ENCODE results near the gene FRMD3.
"Not testable (repeated sequence)": the region's sequence is repeated elsewhere in the genome, so short reads cannot be mapped to it uniquely, and the experiment has no call there.

FRMD3 gene

GRCh38 chr9:83521411-83521810 is 16.8 kb downstream of the FRMD3 start:
- DNase-seq, result no peak

GRCh38 chr9:83521011-83521410 is 17.2 kb downstream of the FRMD3 start:
- DNase-seq, result no peak

- DNase-seq, result no peak
Measured at GRCh38 chr9:83520292-83520691, 17.9 kb downstream of the FRMD3 start.

- DNase-seq, result not testable (repeated sequence)
Measured at GRCh38 chr9:83517980-83518379, 20.2 kb downstream of the FRMD3 start.

- DNase-seq, result no peak
Measured at GRCh38 chr9:83514767-83515166, 23.4 kb downstream of the FRMD3 start.

- DNase-seq, result no peak
Measured at GRCh38 chr9:83512621-83513020, 25.6 kb downstream of the FRMD3 start.

GRCh38 chr9:83511051-83511450 is 27.1 kb downstream of the FRMD3 start:
- no peak for DNase-seq

- DNase-seq, result no peak
Measured at GRCh38 chr9:83509402-83509801, 28.8 kb downstream of the FRMD3 start.

GRCh38 chr9:83508067-83508466 is 30.1 kb downstream of the FRMD3 start:
- DNase-seq, result no peak

GRCh38 chr9:83505282-83505681 is 32.9 kb downstream of the FRMD3 start:
- no peak for DNase-seq

- no peak for DNase-seq
Measured at GRCh38 chr9:83503866-83504265, 34.3 kb downstream of the FRMD3 start.

GRCh38 chr9:83501565-83501964 is 36.6 kb downstream of the FRMD3 start:
- no peak for DNase-seq

GRCh38 chr9:83497441-83497840 is 40.8 kb downstream of the FRMD3 start:
- DNase-seq, result no peak

- no peak for DNase-seq
Measured at GRCh38 chr9:83491995-83492394, 46.2 kb downstream of the FRMD3 start.

GRCh38 chr9:83491413-83491812 is 46.8 kb downstream of the FRMD3 start:
- DNase-seq, result no peak

GRCh38 chr9:83489961-83490360 is 48.2 kb downstream of the FRMD3 start:
- no peak for DNase-seq

- DNase-seq, result no peak
Measured at GRCh38 chr9:83484990-83485389, 53.2 kb downstream of the FRMD3 start.

- no peak for DNase-seq
Measured at GRCh38 chr9:83483223-83483622, 55.0 kb downstream of the FRMD3 start.

- DNase-seq, result no peak
Measured at GRCh38 chr9:83479765-83480164, 58.4 kb downstream of the FRMD3 start.

GRCh38 chr9:83477571-83477970 is 60.6 kb downstream of the FRMD3 start:
- DNase-seq, result no peak

- DNase-seq, result no peak
Measured at GRCh38 chr9:83477120-83477519, 61.1 kb downstream of the FRMD3 start.

- no peak for DNase-seq
Measured at GRCh38 chr9:83476513-83476912, 61.7 kb downstream of the FRMD3 start.

- no peak for DNase-seq
Measured at GRCh38 chr9:83475741-83476140, 62.5 kb downstream of the FRMD3 start.

GRCh38 chr9:83474631-83475030 is 63.6 kb downstream of the FRMD3 start:
- DNase-seq, result no peak

GRCh38 chr9:83473488-83473971 is 64.7 kb downstream of the FRMD3 start:
- DNase-seq, result no peak

GRCh38 chr9:83472764-83473163 is 65.4 kb downstream of the FRMD3 start:
- DNase-seq, result no peak
